ENCODE results near the gene ARHGEF12. TPM values are rescaled to one million over a fixed set of nuclear protein-coding genes. Genes with fewer than 3 reads are reported as not detected.

ARHGEF12 gene
- total RNA-seq, 4 donors from 2014 or later, result 169 to 268 (median 197) TPM

DNA sequence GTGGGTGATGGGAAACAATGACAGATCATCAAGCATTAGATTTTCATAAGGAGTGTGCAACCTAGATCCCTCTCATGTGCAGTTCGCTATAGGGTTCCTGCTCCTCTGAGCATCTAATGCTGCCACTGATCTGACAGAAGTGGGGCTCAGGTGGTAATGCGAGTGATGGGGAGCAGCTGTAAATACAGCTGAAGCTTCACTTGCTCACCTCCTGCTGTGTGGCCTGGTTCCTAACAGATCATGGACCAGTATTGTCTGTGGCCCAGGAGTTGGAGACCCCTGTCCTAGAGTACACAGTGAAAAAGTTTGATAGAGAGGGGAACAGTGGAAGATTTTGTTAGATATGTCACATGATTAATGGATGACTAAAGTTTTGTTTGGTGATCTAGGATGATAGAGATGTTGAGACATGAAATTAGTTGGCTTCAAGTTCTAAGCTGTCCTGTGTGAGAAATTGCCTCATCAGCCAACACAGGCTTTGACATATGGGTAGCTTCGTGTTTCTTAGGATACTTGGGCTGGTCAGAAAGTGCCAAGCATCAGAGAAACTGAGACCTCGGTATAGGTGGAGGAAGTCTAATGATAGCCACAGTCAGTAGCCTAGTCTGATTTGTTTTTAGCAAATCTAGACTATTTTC, 47.4 kb downstream of the ARHGEF12 start:
- intact Hi-C loops (cut with DNase I), result no loop called here
- Histone ChIP-seq H3K4me1 (peaks cover 25 to 38% of the 10 kb centered on the region in 2 donors), H3K27me3 (no peaks in the 10 kb centered on the region), H3K9me3 (no peaks in the 10 kb centered on the region), H3K27ac (no peak overlapping the region), H3K36me3 (no peaks in the 10 kb centered on the region), H3K4me3 (replicated peaks in 1 of 3) (no peak overlapping the region)
- 95 to 98% methylated on average over 4 of the region's 4 CpGs for WGBS, 2 donors
- DNase-seq, result no peak
- TF ChIP-seq, protein P1, sequence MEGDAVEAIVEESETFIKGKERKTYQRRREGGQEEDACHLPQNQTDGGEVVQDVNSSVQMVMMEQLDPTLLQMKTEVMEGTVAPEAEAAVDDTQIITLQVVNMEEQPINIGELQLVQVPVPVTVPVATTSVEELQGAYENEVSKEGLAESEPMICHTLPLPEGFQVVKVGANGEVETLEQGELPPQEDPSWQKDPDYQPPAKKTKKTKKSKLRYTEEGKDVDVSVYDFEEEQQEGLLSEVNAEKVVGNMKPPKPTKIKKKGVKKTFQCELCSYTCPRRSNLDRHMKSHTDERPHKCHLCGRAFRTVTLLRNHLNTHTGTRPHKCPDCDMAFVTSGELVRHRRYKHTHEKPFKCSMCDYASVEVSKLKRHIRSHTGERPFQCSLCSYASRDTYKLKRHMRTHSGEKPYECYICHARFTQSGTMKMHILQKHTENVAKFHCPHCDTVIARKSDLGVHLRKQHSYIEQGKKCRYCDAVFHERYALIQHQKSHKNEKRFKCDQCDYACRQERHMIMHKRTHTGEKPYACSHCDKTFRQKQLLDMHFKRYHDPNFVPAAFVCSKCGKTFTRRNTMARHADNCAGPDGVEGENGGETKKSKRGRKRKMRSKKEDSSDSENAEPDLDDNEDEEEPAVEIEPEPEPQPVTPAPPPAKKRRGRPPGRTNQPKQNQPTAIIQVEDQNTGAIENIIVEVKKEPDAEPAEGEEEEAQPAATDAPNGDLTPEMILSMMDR (IDR thresholded peaks at IDR 0.05), result no peak
- TF ChIP-seq POLR2A (IDR thresholded peaks at IDR 0.05), result no peak

DNA sequence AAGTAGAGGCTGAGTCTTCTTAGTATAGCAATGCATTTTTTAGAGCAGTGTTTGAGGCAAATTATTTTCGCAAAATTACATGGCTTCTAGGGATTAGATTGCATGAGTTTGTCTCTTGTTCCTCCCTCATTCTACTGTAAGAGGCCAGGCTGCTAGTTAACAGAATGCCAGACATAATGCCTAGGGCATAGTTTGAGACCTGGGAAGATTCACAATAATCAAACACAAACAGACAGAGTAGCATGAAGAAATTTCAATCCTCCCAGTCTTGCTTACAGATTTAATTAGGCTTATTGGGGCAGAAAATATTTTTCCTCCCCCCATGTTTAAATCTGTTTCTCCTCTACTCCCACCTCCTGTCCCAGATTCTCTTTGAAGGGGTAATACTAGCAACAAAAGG, 48.3 kb downstream of the ARHGEF12 start:
- TF ChIP-seq, protein P1 (IDR thresholded peaks at IDR 0.05), result no peak
- no peak for TF ChIP-seq POLR2A (IDR thresholded peaks at IDR 0.05)
- 92 to 95% methylated on average over 1 of the region's 1 CpG for WGBS, 2 donors

DNA sequence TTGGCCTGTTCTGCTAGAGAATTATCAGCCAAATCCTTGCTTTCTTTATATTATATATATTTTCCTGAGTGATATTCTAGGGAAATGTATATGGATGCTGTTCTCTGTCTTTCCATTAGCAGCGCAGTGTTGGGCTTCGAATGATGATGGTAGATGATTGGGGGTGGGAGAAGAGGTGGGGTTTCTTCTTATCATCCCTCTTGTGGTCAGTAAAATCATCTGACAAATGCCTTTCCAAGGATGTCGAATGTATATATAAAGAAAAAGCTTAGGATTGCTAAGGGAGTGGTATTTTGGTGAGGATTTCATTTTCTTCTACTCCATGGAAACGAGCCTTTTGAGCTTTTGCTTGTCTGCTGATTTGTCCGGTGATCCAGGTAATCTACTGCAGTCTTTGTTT, 48.9 kb downstream of the ARHGEF12 start:
- H3K27ac ChIP-seq, result no peak overlapping the region
- no peak for DNase-seq
- TF ChIP-seq POLR2A (IDR thresholded peaks at IDR 0.05), result no peak
- TF ChIP-seq, protein P1 (IDR thresholded peaks at IDR 0.05), result no peak
- no peaks in the 10 kb centered on the region for H3K36me3 ChIP-seq
- H3K4me1 ChIP-seq, result peaks cover 20 to 31% of the 10 kb centered on the region in 2 donors
- H3K4me3 ChIP-seq (replicated peaks in 1 of 3), result no peak overlapping the region
- no peaks in the 10 kb centered on the region for H3K27me3 ChIP-seq
- 77 to 81% methylated on average over 5 of the region's 5 CpGs for WGBS, 2 donors
- intact Hi-C loops (cut with DNase I), result no loop called here
- no peaks in the 10 kb centered on the region for H3K9me3 ChIP-seq

More for the DNA sequence above, 48.3 kb downstream of the ARHGEF12 start:
- H3K27ac ChIP-seq, result no peak overlapping the region
- H3K4me3 ChIP-seq (replicated peaks in 1 of 3), result no peak overlapping the region
- intact Hi-C loops (cut with DNase I), result no loop called here
- H3K9me3 ChIP-seq, result no peaks in the 10 kb centered on the region
- H3K36me3 ChIP-seq, result no peaks in the 10 kb centered on the region
- H3K4me1 ChIP-seq, result peaks cover 24 to 37% of the 10 kb centered on the region in 2 donors
- DNase-seq, result no peak
- H3K27me3 ChIP-seq, result no peaks in the 10 kb centered on the region

DNA sequence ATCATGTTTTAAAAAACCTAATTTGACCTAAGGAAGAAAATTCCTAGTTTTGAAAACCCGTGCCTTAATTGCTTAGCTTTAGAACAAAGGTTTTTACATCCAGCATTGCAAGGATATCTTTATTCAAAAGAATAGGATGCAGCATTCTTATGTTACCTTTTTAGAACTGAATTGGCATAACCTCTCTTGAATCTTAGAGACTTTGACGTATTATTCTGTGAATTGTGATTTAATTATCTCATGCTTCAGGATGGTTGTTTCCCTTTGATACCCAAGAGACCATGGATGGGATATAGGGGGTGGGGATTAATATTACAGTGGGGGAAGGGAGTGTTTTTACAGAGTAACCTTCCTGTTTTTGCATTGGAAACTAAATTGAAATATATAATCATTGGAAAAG, 49.4 kb downstream of the ARHGEF12 start:
- no peaks in the 10 kb centered on the region for H3K27me3 ChIP-seq
- peaks cover 20 to 25% of the 10 kb centered on the region in 2 donors for H3K4me1 ChIP-seq
- TF ChIP-seq POLR2A (IDR thresholded peaks at IDR 0.05), result no peak
- TF ChIP-seq, protein P1 (IDR thresholded peaks at IDR 0.05), result no peak
- no peak overlapping the region for H3K27ac ChIP-seq
- H3K4me3 ChIP-seq (replicated peaks in 1 of 3), result no peak overlapping the region
- H3K36me3 ChIP-seq, result no peaks in the 10 kb centered on the region
- WGBS, 2 donors, result 71 to 77% methylated on average over 2 of the region's 2 CpGs
- intact Hi-C loops (cut with DNase I), result no loop called here
- H3K9me3 ChIP-seq, result no peaks in the 10 kb centered on the region
- DNase-seq, result no peak

DNA sequence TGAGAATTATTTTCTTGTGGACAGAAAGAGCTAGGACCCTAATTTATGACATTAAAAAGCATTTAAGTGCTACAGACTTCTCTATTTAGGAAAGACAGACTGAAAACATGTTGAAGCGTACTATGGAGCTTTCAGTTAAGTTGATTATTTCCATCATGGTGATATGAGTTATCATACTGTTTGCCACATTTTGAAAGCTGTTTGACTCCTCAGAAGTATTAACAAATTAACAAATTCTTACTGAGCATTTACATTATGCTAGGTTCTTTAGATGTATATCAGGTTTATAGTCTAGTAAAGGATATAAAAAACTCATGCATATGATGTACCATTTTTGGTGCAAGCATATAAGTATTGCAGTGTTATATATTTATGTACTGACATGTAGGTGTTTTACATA, 50.1 kb downstream of the ARHGEF12 start:
- H3K27ac ChIP-seq, result no peak overlapping the region
- WGBS, 2 donors, result 90 to 94% methylated on average over 1 of the region's 1 CpG
- no peaks in the 10 kb centered on the region for H3K9me3 ChIP-seq
- H3K4me1 ChIP-seq, result peaks cover 20 to 30% of the 10 kb centered on the region in 2 donors
- no peak overlapping the region for H3K4me3 ChIP-seq (replicated peaks in 1 of 3)
- intact Hi-C loops (cut with DNase I), result no loop called here
- TF ChIP-seq, protein P1 (IDR thresholded peaks at IDR 0.05), result no peak
- TF ChIP-seq POLR2A (IDR thresholded peaks at IDR 0.05), result no peak
- DNase-seq, result no peak
- H3K27me3 ChIP-seq, result no peaks in the 10 kb centered on the region
- H3K36me3 ChIP-seq, result no peaks in the 10 kb centered on the region

All from thyroid gland (tissue), 4 donors.